ENCODE data around the gene FRMD4A.
"Not testable (repeated sequence)": the region's sequence is repeated elsewhere in the genome, so short reads cannot be mapped to it uniquely, and the experiment has no call there.

The FRMD4A gene

DNA sequence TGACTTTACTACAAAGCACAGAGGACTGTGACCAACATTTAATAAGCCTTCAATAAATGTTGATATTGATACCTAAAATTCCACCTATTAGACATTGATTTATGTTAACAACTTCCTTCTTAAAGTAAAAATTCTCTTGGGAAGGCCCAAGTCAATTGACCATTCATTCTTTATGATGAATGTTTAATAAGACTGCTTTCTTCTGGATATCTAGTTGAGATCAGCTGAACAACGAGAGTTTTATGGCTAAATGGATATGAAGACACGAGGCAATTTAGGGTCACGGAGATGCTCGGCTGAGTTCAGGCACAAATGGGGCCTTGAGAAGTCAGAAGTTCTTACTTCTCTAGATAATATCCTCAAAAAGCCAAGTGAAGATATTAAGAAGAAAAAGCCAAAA lies 258.8 kb downstream of the FRMD4A start:
- Histone ChIP-seq H3K9me3 (ENCODE audit: insufficient read depth, low read length, severe bottlenecking) (no peaks in the 10 kb centered on the region), H3K27ac (ENCODE audit: low read length) (no peak overlapping the region), H3K4me2 (ENCODE audit: insufficient read depth, low read length) (no peak overlapping the region), H3K4me1 (ENCODE audit: insufficient read depth, low read length) (no peaks in the 10 kb centered on the region), H3K36me3 (ENCODE audit: insufficient read depth, low read length) (no peaks in the 10 kb centered on the region), H2AFZ (ENCODE audit: low read depth, low read length) (no peak overlapping the region), H3K27me3 (ENCODE audit: insufficient read depth, low read length, poor library complexity) (no peaks in the 10 kb centered on the region), H3K9ac (ENCODE audit: low read depth, low read length) (no peak overlapping the region), H3K79me2 (ENCODE audit: insufficient read depth, low read length) (no peaks in the 10 kb centered on the region), H3K4me3 (ENCODE audit: low read depth in 1 of 2, low read length in 2 of 2) (no peak overlapping the region), H4K20me1 (ENCODE audit: insufficient read depth, low read length) (no peaks in the 10 kb centered on the region)
- no peak for ATAC-seq (ENCODE audit: insufficient read depth, low read depth)
- TF ChIP-seq, protein P1, sequence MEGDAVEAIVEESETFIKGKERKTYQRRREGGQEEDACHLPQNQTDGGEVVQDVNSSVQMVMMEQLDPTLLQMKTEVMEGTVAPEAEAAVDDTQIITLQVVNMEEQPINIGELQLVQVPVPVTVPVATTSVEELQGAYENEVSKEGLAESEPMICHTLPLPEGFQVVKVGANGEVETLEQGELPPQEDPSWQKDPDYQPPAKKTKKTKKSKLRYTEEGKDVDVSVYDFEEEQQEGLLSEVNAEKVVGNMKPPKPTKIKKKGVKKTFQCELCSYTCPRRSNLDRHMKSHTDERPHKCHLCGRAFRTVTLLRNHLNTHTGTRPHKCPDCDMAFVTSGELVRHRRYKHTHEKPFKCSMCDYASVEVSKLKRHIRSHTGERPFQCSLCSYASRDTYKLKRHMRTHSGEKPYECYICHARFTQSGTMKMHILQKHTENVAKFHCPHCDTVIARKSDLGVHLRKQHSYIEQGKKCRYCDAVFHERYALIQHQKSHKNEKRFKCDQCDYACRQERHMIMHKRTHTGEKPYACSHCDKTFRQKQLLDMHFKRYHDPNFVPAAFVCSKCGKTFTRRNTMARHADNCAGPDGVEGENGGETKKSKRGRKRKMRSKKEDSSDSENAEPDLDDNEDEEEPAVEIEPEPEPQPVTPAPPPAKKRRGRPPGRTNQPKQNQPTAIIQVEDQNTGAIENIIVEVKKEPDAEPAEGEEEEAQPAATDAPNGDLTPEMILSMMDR (IDR thresholded peaks at IDR 0.05; ENCODE audit: borderline replicate concordance, extremely low read depth, low read length, poor library complexity, severe bottlenecking): no peak
- TF ChIP-seq EZH2 (IDR thresholded peaks at IDR 0.05; ENCODE audit: borderline replicate concordance, low read depth, low read length, severe bottlenecking): no peak
- no peak for DNase-seq

DNA sequence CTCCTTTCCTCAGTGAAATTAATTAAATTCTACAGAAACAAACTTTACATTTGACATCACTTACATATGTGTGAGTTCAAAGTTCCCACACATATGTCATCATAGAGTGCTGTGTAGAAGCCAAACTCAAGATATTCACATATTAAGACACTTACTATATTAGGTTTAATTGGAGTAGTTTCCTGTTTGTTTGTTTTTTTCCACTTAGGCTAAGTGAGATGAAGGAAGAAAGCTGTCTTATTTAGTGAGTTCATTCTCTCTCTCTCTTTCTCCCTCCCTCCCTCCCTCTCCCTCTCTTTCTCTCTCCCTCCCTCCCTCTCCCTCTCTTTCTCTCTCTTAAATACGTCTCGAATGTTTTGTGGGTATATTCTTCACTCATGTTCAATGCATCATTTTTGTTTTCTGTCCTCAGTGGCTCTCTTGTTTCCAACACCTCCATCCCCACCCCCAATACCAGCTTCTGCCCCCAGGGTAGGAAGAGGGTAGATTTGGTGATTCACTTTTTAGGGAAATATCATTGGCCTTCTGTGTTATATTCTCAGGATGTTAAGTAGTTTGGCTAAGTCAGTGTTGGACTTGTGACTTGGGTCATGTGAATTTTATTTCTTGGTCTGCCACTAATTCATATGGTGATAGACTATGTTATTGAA lies 262.0 kb downstream of the FRMD4A start:
- no peak overlapping the region for H3K4me3 ChIP-seq (ENCODE audit: low read depth in 1 of 2, low read length in 2 of 2)
- H4K20me1 ChIP-seq (ENCODE audit: insufficient read depth, low read length): no peaks in the 10 kb centered on the region
- no peak for DNase-seq
- no peak for TF ChIP-seq EZH2 (IDR thresholded peaks at IDR 0.05; ENCODE audit: borderline replicate concordance, low read depth, low read length, severe bottlenecking)
- TF ChIP-seq, protein P1 (IDR thresholded peaks at IDR 0.05; ENCODE audit: borderline replicate concordance, extremely low read depth, low read length, poor library complexity, severe bottlenecking): no peak
- H3K9me3 ChIP-seq (ENCODE audit: insufficient read depth, low read length, severe bottlenecking): no peaks in the 10 kb centered on the region
- H3K36me3 ChIP-seq (ENCODE audit: insufficient read depth, low read length): no peaks in the 10 kb centered on the region
- H3K4me1 ChIP-seq (ENCODE audit: insufficient read depth, low read length): no peaks in the 10 kb centered on the region
- no peaks in the 10 kb centered on the region for H3K27me3 ChIP-seq (ENCODE audit: insufficient read depth, low read length, poor library complexity)
- H3K4me2 ChIP-seq (ENCODE audit: insufficient read depth, low read length): no peak overlapping the region
- no peak overlapping the region for H3K27ac ChIP-seq (ENCODE audit: low read length)
- ATAC-seq (ENCODE audit: insufficient read depth, low read depth): no peak
- no peaks in the 10 kb centered on the region for H3K79me2 ChIP-seq (ENCODE audit: insufficient read depth, low read length)
- H3K9ac ChIP-seq (ENCODE audit: low read depth, low read length): no peak overlapping the region
- no peak overlapping the region for H2AFZ ChIP-seq (ENCODE audit: low read depth, low read length)

DNA sequence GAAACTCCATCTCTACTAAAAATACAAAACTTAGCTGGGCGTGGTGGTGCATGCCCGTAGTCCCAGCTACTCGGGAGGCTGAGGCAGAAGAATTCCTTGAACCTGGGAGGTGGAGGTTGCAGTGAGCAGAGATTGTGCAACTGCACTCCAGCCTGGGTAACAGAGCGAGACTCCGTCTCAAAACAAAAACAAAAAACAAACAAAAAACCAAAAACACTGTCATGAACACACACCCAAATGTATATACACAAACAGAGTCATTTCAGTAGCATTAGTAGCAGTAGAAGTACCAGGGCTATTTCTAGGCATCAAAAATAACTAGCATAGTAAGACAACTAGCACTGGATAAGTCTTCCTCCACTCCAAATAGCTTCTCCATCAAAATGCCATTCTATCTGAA lies 263.1 kb downstream of the FRMD4A start:
- DNase-seq; H2AFZ ChIP-seq (ENCODE audit: low read depth, low read length); H3K27me3 ChIP-seq (ENCODE audit: insufficient read depth, low read length, poor library complexity); H3K4me3 ChIP-seq (ENCODE audit: low read depth in 1 of 2, low read length in 2 of 2); H3K4me2 ChIP-seq (ENCODE audit: insufficient read depth, low read length); H3K9ac ChIP-seq (ENCODE audit: low read depth, low read length); H3K79me2 ChIP-seq (ENCODE audit: insufficient read depth, low read length); H3K27ac ChIP-seq (ENCODE audit: low read length); ATAC-seq (ENCODE audit: insufficient read depth, low read depth); H3K9me3 ChIP-seq (ENCODE audit: insufficient read depth, low read length, severe bottlenecking); H4K20me1 ChIP-seq (ENCODE audit: insufficient read depth, low read length); H3K36me3 ChIP-seq (ENCODE audit: insufficient read depth, low read length); H3K4me1 ChIP-seq (ENCODE audit: insufficient read depth, low read length): not testable (repeated sequence)

DNA sequence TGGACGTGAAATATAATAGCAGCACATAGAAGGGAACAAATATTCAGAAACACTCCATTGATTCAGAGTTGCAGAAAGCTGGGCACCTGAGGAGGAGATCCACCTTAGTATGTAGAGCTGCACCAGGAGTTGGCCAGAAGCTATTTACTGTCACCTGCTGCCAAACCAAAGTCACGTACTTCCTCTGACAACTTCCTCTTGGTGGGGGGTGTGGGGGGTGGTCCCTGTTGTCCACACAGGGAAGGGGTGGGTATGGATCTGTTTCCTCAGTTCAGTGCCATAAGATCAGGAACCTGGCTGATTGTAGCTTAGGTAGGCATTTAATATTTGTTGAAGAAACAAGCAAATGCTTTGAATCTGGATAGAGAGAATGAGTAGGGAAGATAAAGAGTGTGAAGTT lies 264.6 kb downstream of the FRMD4A start:
- H3K79me2 ChIP-seq (ENCODE audit: insufficient read depth, low read length): no peaks in the 10 kb centered on the region
- H3K27ac ChIP-seq (ENCODE audit: low read length): no peak overlapping the region
- H3K9me3 ChIP-seq (ENCODE audit: insufficient read depth, low read length, severe bottlenecking): no peaks in the 10 kb centered on the region
- TF ChIP-seq, protein P1 (IDR thresholded peaks at IDR 0.05; ENCODE audit: borderline replicate concordance, extremely low read depth, low read length, poor library complexity, severe bottlenecking): no peak
- TF ChIP-seq EZH2 (IDR thresholded peaks at IDR 0.05; ENCODE audit: borderline replicate concordance, low read depth, low read length, severe bottlenecking): no peak
- H3K9ac ChIP-seq (ENCODE audit: low read depth, low read length): no peak overlapping the region
- H4K20me1 ChIP-seq (ENCODE audit: insufficient read depth, low read length): no peaks in the 10 kb centered on the region
- H3K4me2 ChIP-seq (ENCODE audit: insufficient read depth, low read length): no peak overlapping the region
- DNase-seq (no peak), ATAC-seq (ENCODE audit: insufficient read depth, low read depth) (no peak)
- H3K4me3 ChIP-seq (ENCODE audit: low read depth in 1 of 2, low read length in 2 of 2): no peak overlapping the region
- no peaks in the 10 kb centered on the region for H3K4me1 ChIP-seq (ENCODE audit: insufficient read depth, low read length)
- no peaks in the 10 kb centered on the region for H3K36me3 ChIP-seq (ENCODE audit: insufficient read depth, low read length)
- H3K27me3 ChIP-seq (ENCODE audit: insufficient read depth, low read length, poor library complexity): no peaks in the 10 kb centered on the region
- H2AFZ ChIP-seq (ENCODE audit: low read depth, low read length): no peak overlapping the region
